Measurements from ENCODE around the gene EXO5.

- TF ChIP-seq, protein P1, sequence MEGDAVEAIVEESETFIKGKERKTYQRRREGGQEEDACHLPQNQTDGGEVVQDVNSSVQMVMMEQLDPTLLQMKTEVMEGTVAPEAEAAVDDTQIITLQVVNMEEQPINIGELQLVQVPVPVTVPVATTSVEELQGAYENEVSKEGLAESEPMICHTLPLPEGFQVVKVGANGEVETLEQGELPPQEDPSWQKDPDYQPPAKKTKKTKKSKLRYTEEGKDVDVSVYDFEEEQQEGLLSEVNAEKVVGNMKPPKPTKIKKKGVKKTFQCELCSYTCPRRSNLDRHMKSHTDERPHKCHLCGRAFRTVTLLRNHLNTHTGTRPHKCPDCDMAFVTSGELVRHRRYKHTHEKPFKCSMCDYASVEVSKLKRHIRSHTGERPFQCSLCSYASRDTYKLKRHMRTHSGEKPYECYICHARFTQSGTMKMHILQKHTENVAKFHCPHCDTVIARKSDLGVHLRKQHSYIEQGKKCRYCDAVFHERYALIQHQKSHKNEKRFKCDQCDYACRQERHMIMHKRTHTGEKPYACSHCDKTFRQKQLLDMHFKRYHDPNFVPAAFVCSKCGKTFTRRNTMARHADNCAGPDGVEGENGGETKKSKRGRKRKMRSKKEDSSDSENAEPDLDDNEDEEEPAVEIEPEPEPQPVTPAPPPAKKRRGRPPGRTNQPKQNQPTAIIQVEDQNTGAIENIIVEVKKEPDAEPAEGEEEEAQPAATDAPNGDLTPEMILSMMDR (IDR thresholded peaks at IDR 0.05): no peak
- TF ChIP-seq POLR2A (IDR thresholded peaks at IDR 0.05): no peak
Measured at GRCh38 chr1:40475268-40475667, 33.3 kb upstream of the EXO5 start.

All from testis (tissue), 2 donors.